ENCODE measurements around the gene TRAF5. TPM values are rescaled to one million over a fixed set of nuclear protein-coding genes. Genes with fewer than 3 reads are reported as not detected.

TRAF5 gene
- total and polyA plus RNA-seq, 2 donors (not counting 3 experiments of a cell fraction or from before 2014, with no cell fraction given): 8.5 to 17.6 TPM

- no peak overlapping the region for H3K4me3 ChIP-seq (replicated peaks in 1 of 3; ENCODE audit: insufficient read depth in 1 of 3, low read depth in 1 of 3, low read length in 3 of 3)
- TF ChIP-seq FOS (IDR thresholded peaks at IDR 0.05; ENCODE audit: borderline replicate concordance, insufficient read depth, low read length) (no peak), GATA2 (IDR thresholded peaks at IDR 0.05; ENCODE audit: insufficient read depth, insufficient read length, low read depth, low read length) (no peak), POLR2A (IDR thresholded peaks at IDR 0.05; ENCODE audit: low read depth, low read length) (no peak), EZH2 (IDR thresholded peaks at IDR 0.05; ENCODE audit: borderline replicate concordance, low read depth, low read length, severe bottlenecking) (no peak), MAX (IDR thresholded peaks at IDR 0.05; ENCODE audit: insufficient read depth, insufficient read length) (no peak), JUN (IDR thresholded peaks at IDR 0.05; ENCODE audit: borderline replicate concordance, insufficient read depth, insufficient read length, low read depth) (no peak), MYC (IDR thresholded peaks at IDR 0.05; ENCODE audit: low read depth, low read length) (no peak), CTCF (IDR thresholded peaks at IDR 0.05; ENCODE audit: extremely low read depth in 1 of 2, insufficient read depth in 1 of 2, low read depth in 1 of 2, low read length in 2 of 2) (no peak), POLR2AphosphoS5 (IDR thresholded peaks at IDR 0.05; ENCODE audit: insufficient read depth, low read depth, low read length) (no peak)
- FAIRE-seq (no peak), DNase-seq (ENCODE audit: low read depth, low spot score) (no peak)
- no peaks in the 10 kb centered on the region for H3K27me3 ChIP-seq (ENCODE audit: control insufficient read depth in 2 of 2, insufficient read depth in 2 of 2, low read length in 2 of 2)
- intact Hi-C loops (cut with micrococcal nuclease): no loop called here
- no peaks in the 10 kb centered on the region for H4K20me1 ChIP-seq (replicated peaks; ENCODE audit: control insufficient read depth, extremely low read depth, insufficient read depth, low read length)
- POLR2A ChIA-PET: no interaction called here
- H2AFZ ChIP-seq (ENCODE audit: low read depth, low read length): no peak overlapping the region
- no TSS peak for BruUV-seq (replicated peaks)
- H3K9ac ChIP-seq (replicated peaks; ENCODE audit: extremely low read depth, insufficient read depth, low read length): no peak overlapping the region
- H3K4me2 ChIP-seq (ENCODE audit: insufficient read depth, low read length): no peak overlapping the region
- H3K9me3 ChIP-seq (replicated peaks; ENCODE audit: control insufficient read depth, insufficient read depth, low read length): no peaks in the 10 kb centered on the region
- no peak overlapping the region for H3K27ac ChIP-seq (ENCODE audit: insufficient read depth, low read depth, low read length)
- H3K79me2 ChIP-seq (ENCODE audit: control insufficient read depth, insufficient read depth, low read length): no peaks in the 10 kb centered on the region
- dilution Hi-C loops (cut with MboI; ENCODE audit: extremely low pct_ligation_motif_present, low sequenced_read_pairs): no loop called here
- H3K4me1 ChIP-seq (ENCODE audit: control insufficient read depth, extremely low read depth, insufficient read depth, low read length): no peaks in the 10 kb centered on the region
- CTCF ChIA-PET: no interaction called here
- H3K36me3 ChIP-seq (ENCODE audit: control insufficient read depth in 2 of 2, extremely low read depth in 1 of 2, insufficient read depth in 2 of 2, low read length in 2 of 2): peaks cover 1 to 2% of the 10 kb centered on the region in 2 experiments
- no peaks in the 10 kb centered on the region for H3K9me1 ChIP-seq (replicated peaks; ENCODE audit: control insufficient read depth, extremely low read depth, insufficient read depth, low read length)
These were observed 25.8 kb downstream of the TRAF5 start for GRCh38 chr1:211352465-211352864.

Measured in endothelial cell of umbilical vein (primary cell).